Thyroid gland (tissue), 4 donors: ENCODE results near the gene NSMCE1. TPM values are rescaled to one million over a fixed set of nuclear protein-coding genes. Genes with fewer than 3 reads are reported as not detected.

ENCODE experiments used
- DNase-seq, 2 donors: peaks; one replicate each; pipeline ENCODE4 v3.0.0-alpha.2; 2019
- H3K27ac ChIP-seq, 3 donors: fragments of 200-600 bp; sonication (generic); 1 replicate in 2 of 3; 2 replicates in 1 of 3; pipeline ENCODE4 v1.5.1; 2016 to 2019; ENCODE audit warnings: mild to moderate bottlenecking in 1 of 3, moderate library complexity in 1 of 3
- H3K27me3 ChIP-seq: fragments of 200-600 bp; sonication (generic); one replicate; pipeline ENCODE4 v1.5.1; 2019
- H3K36me3 ChIP-seq, 2 donors: fragments of 200-600 bp; sonication (generic); one replicate each; pipeline ENCODE4 v1.5.1; 2016 to 2019
- H3K4me1 ChIP-seq, 2 donors: fragments of 200-600 bp; sonication (generic); one replicate each; pipeline ENCODE4 v1.5.1; 2017 to 2019
- H3K4me3 ChIP-seq, 3 donors: fragments of 200-600 bp; sonication (generic); replicated peaks in 1 of 3; 1 replicate in 2 of 3; 2 replicates in 1 of 3; pipeline ENCODE4 v1.5.1; 2016; ENCODE audit warnings: mild to moderate bottlenecking in 1 of 3
- H3K9me3 ChIP-seq: fragments of 200-600 bp; sonication (generic); one replicate; pipeline ENCODE4 v1.5.1; 2017
- POLR2A ChIP-seq, 2 donors: fragments of 450-650 bp; IDR thresholded peaks; one replicate each; pipeline ENCODE4 v1.6.1; 2017; ENCODE audit warnings: antibody characterized with exemption in 2 of 2, mild to moderate bottlenecking in 2 of 2, moderate library complexity in 1 of 2
- WGBS, 2 donors: methylation state at CpG; one replicate each; pipeline ENCODE4 v1.1.5; 2017; 5-methylcytosine and 5-hydroxymethylcytosine counted together
- intact Hi-C: fragments of 100-400 bp; cut with DNase I; formaldehyde crosslinking; loops from one replicate; pipeline ENCODE4 v1.15.1; 2023
- total RNA-seq, 4 donors: library from RNA; depleted of rRNA; stranded (reverse); fragments of >200 nt; gene quantifications; one replicate each; pipeline ENCODE4 v1.2.3, GENCODE V29; 2016
- TF ChIP-seq, protein P1 (sequence below), 6 experiments: fragments of 200-600 bp in 3 of 6; fragments of 450-650 bp in 3 of 6; sonication (generic) in 3 of 6; IDR thresholded peaks; one replicate each; pipeline ENCODE4 v1.5.1; 2016 to 2019; ENCODE audit warnings: antibody characterized with exemption in 6 of 6, mild to moderate bottlenecking in 2 of 6, inconsistent platforms in 1 of 6, moderate library complexity in 1 of 6

NSMCE1 gene
- total RNA-seq, 4 donors from 2014 or later: 40.5 to 52.6 (median 48.8) TPM

DNA sequence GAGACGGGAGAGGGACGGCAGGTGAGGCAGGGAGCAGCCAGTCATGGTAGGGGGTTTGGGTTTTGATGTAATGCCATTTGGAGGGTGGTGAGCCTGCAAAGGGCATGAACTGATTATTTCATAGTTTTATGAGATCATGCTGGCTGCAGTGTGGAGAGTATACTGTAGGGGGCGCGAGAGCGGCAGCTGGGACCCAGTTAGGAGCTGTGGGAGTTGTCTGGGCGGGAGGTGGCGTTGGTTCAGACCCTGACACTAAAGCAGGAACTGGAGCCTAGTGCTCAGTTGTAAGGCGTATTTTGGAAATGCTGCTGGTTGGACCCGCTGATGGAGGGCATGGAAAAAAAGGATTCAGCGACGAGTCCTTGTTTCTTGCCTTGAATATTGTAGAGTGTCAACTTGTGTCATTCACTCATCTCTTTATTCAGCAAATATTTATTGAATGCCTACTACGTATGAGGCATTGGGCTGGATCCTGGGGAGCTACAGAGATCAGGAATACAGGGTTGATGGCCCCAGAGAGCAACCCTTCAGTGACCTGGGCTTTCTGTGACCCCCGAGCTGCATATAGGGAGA, 89.0 kb downstream of the NSMCE1 start:
- Histone ChIP-seq H3K4me3 (no peak overlapping the region), H3K4me1 (no peaks in the 10 kb centered on the region), H3K9me3 (no peaks in the 10 kb centered on the region), H3K27me3 (no peaks in the 10 kb centered on the region), H3K27ac (no peak overlapping the region), H3K36me3 (no peaks in the 10 kb centered on the region)
- intact Hi-C loops: loop anchor here (2.0 to 10.0 kb wide), 3 partner anchors 53 to 285 kb away; no protein-coding TSS in a partner anchor
- 15 to 23% methylated on average over 13 of the region's 13 CpGs for WGBS, 2 donors
- TF ChIP-seq, protein P1, sequence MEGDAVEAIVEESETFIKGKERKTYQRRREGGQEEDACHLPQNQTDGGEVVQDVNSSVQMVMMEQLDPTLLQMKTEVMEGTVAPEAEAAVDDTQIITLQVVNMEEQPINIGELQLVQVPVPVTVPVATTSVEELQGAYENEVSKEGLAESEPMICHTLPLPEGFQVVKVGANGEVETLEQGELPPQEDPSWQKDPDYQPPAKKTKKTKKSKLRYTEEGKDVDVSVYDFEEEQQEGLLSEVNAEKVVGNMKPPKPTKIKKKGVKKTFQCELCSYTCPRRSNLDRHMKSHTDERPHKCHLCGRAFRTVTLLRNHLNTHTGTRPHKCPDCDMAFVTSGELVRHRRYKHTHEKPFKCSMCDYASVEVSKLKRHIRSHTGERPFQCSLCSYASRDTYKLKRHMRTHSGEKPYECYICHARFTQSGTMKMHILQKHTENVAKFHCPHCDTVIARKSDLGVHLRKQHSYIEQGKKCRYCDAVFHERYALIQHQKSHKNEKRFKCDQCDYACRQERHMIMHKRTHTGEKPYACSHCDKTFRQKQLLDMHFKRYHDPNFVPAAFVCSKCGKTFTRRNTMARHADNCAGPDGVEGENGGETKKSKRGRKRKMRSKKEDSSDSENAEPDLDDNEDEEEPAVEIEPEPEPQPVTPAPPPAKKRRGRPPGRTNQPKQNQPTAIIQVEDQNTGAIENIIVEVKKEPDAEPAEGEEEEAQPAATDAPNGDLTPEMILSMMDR (IDR thresholded peaks at IDR 0.05): peak; percentile 50 to 69 (median 58)
- TF ChIP-seq POLR2A (IDR thresholded peaks at IDR 0.05): no peak
- DNase-seq: peak; percentile 53 to 62

DNA sequence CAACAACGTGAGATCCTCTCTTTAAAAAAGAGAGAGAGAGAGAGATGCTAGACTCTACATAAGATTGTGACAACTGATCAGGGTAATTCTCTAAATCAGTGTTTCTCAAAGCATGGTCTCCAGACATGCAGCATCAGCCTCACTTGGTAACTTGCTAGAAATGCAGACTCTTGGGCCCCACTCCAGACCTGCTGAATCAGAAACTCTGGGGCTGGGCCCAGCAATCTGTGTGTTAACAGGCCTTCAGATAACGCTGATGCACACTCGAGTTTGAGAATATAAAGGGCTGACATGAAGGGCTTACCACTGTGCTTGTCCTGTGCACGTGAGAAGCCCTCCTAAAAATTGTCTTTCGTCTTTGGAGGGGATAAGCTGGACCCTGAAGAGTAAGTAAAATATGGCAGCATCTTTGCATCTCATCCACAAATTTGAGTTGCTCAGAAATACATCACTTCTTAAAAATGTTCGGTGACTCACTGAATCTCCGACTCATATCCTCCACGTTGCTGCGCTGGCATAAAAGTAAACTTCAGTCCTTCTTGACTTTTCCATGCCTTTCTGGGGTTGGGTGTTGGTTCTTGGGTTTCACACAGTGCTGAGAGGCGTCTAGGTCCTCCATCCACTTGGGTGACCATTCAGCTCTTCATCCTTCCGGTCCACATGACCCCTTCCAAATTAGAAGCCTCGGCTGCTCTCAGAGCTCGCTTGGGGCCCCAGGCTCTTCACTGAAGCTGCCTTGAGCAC, 91.4 kb downstream of the NSMCE1 start:
- H3K36me3 ChIP-seq: no peaks in the 10 kb centered on the region
- intact Hi-C loops: loop anchor here (10.0 kb wide), 1 partner anchor 288 kb away; no protein-coding TSS in a partner anchor
- no peak overlapping the region for H3K4me3 ChIP-seq
- no peaks in the 10 kb centered on the region for H3K27me3 ChIP-seq
- H3K9me3 ChIP-seq: no peaks in the 10 kb centered on the region
- H3K27ac ChIP-seq: no peak overlapping the region
- no peaks in the 10 kb centered on the region for H3K4me1 ChIP-seq
- no peak for TF ChIP-seq POLR2A (IDR thresholded peaks at IDR 0.05)
- TF ChIP-seq, protein P1 (IDR thresholded peaks at IDR 0.05): no peak
- WGBS, 2 donors: 82 to 85% methylated on average over 13 of the region's 13 CpGs
- no peak for DNase-seq

DNA sequence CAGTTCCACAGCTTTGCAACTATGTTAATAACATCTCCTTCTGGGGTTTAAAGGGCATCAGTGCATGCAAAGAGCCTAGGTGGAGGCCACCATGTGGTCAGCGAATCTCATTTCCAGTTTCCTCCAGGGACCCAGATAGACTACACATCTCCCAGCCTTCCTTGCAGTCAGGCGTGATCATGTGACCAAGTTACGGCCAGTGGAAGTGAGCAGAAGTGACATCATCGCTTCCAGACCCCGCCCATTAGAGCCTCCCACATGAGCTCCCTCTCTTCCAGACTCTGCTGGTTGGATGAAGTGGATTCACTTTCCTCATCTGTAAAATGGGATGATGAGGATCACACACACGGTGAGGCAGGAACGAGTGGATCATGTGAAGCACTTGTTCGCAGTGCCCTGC, 92.7 kb downstream of the NSMCE1 start:
- TF ChIP-seq, protein P1 (IDR thresholded peaks at IDR 0.05): no peak
- no peak for TF ChIP-seq POLR2A (IDR thresholded peaks at IDR 0.05)
- no peaks in the 10 kb centered on the region for H3K36me3 ChIP-seq
- no peaks in the 10 kb centered on the region for H3K9me3 ChIP-seq
- no peak overlapping the region for H3K4me3 ChIP-seq
- H3K27ac ChIP-seq: no peak overlapping the region
- WGBS, 2 donors: 79 to 82% methylated on average over 7 to 8 of the region's 8 CpGs
- intact Hi-C loops: loop anchor here (10.0 kb wide), 1 partner anchor 289 kb away; no protein-coding TSS in a partner anchor
- DNase-seq: no peak
- no peaks in the 10 kb centered on the region for H3K27me3 ChIP-seq
- no peaks in the 10 kb centered on the region for H3K4me1 ChIP-seq

Other genes with a start within 250 kb of the NSMCE1 start
- gene C16orf82, start 201.8 kb downstream of the NSMCE1 start, total RNA-seq: 1 to 10 TPM in 1 of 4 donors, under 1 TPM in 1, not detected in 2; 0.11 to 1.3 TPM
- gene KDM8, start 65.2 kb downstream of the NSMCE1 start, total RNA-seq: 10 to 100 TPM in 1 of 4 donors, 1 to 10 TPM in 3; 5.6 to 14.9 (median 9.6) TPM
- 10 to 100 TPM; 18.5 to 42.5 (median 21.7) TPM for gene IL4R, start 45.2 kb upstream of the NSMCE1 start, total RNA-seq
- under 1 TPM; 0.11 to 0.88 (median 0.32) TPM for gene IL21R, start 133.4 kb upstream of the NSMCE1 start, total RNA-seq